Thyroid gland (tissue), 4 donors: ENCODE results near the gene EXD3. TPM values are rescaled to one million over a fixed set of nuclear protein-coding genes. Genes with fewer than 3 reads are reported as not detected.

ENCODE experiments used
- DNase-seq, 2 donors: peaks; one replicate each; pipeline ENCODE4 v3.0.0-alpha.2; 2019
- H3K27ac ChIP-seq, 3 donors: fragments of 200-600 bp; sonication (generic); 1 replicate in 2 of 3; 2 replicates in 1 of 3; pipeline ENCODE4 v1.5.1; 2016 to 2019; ENCODE audit warnings: mild to moderate bottlenecking in 1 of 3, moderate library complexity in 1 of 3
- H3K27me3 ChIP-seq: fragments of 200-600 bp; sonication (generic); one replicate; pipeline ENCODE4 v1.5.1; 2019
- H3K36me3 ChIP-seq, 2 donors: fragments of 200-600 bp; sonication (generic); one replicate each; pipeline ENCODE4 v1.5.1; 2016 to 2019
- H3K4me1 ChIP-seq, 2 donors: fragments of 200-600 bp; sonication (generic); one replicate each; pipeline ENCODE4 v1.5.1; 2017 to 2019
- H3K4me3 ChIP-seq, 3 donors: fragments of 200-600 bp; sonication (generic); replicated peaks in 1 of 3; 1 replicate in 2 of 3; 2 replicates in 1 of 3; pipeline ENCODE4 v1.5.1; 2016; ENCODE audit warnings: mild to moderate bottlenecking in 1 of 3
- H3K9me3 ChIP-seq: fragments of 200-600 bp; sonication (generic); one replicate; pipeline ENCODE4 v1.5.1; 2017
- CTCF ChIP-seq, 6 experiments: fragments of 200-600 bp in 3 of 6; fragments of 450-650 bp in 3 of 6; sonication (generic) in 3 of 6; IDR thresholded peaks; one replicate each; pipeline ENCODE4 v1.5.1; 2016 to 2019; ENCODE audit warnings: antibody characterized with exemption in 6 of 6, mild to moderate bottlenecking in 2 of 6, inconsistent platforms in 1 of 6, moderate library complexity in 1 of 6
- POLR2A ChIP-seq, 2 donors: fragments of 450-650 bp; IDR thresholded peaks; one replicate each; pipeline ENCODE4 v1.6.1; 2017; ENCODE audit warnings: antibody characterized with exemption in 2 of 2, mild to moderate bottlenecking in 2 of 2, moderate library complexity in 1 of 2
- WGBS, 2 donors: methylation state at CpG; one replicate each; pipeline ENCODE4 v1.1.5; 2017; 5-methylcytosine and 5-hydroxymethylcytosine counted together
- intact Hi-C: fragments of 100-400 bp; cut with DNase I; formaldehyde crosslinking; loops from one replicate; pipeline ENCODE4 v1.15.1; 2023
- total RNA-seq, 4 donors: library from RNA; depleted of rRNA; stranded (reverse); fragments of >200 nt; gene quantifications; one replicate each; pipeline ENCODE4 v1.2.3, GENCODE V29; 2016

The EXD3 gene
- total RNA-seq, 4 donors from 2014 or later, result 13.0 to 32.0 (median 26.6) TPM

DNA sequence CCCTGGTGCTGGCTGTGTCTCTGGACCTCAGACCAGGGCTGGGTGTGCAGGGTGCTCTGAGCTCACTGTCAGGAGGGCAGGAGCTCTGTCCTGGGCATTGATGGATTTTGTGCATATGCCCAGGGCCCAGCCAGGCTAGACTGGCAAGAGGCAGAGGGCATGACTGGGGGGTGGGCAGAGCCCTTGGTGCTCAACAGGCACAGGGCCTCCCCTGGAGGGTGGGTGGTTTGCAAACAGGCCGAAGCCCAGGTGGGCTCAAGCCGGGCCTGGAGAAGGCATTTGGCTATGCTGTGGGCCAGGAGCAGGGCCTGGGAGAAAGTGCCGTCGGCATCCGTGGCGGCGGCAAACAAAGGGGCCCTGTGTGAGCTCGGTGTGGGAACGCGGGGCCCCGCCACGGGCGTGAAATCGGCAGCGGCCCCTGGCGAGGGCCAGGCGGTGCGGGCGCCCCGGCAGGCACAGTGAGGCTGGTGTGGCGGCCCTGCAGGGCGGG lies 119.0 kb downstream of the EXD3 start:
- Histone ChIP-seq H3K36me3 (no peaks in the 10 kb centered on the region), H3K4me1 (peaks cover 41 to 60% of the 10 kb centered on the region in 2 donors), H3K4me3 (no peak overlapping the region), H3K9me3 (no peaks in the 10 kb centered on the region), H3K27ac (peak overlapping the region in 1 of 3 donors; percentile 71), H3K27me3 (no peaks in the 10 kb centered on the region)
- 85 to 100% methylated on average over 2 to 21 of the region's 22 CpGs for WGBS, 2 donors
- intact Hi-C loops, result no loop called here
- TF ChIP-seq CTCF (IDR thresholded peaks at IDR 0.05) (no peak), POLR2A (IDR thresholded peaks at IDR 0.05) (no peak)
- no peak for DNase-seq

GRCh38 chr9:137303151-137303892 lies 119.6 kb downstream of the EXD3 start:
- intact Hi-C loops, result no loop called here
- H3K36me3 ChIP-seq, result no peaks in the 10 kb centered on the region
- H3K4me1 ChIP-seq, result peaks cover 41 to 60% of the 10 kb centered on the region in 2 donors
- WGBS, 2 donors, result 75 to 79% methylated on average over 14 to 20 of the region's 23 CpGs
- peak overlapping the region in 2 of 3 donors; percentile 61 to 71 for H3K27ac ChIP-seq
- TF ChIP-seq POLR2A (IDR thresholded peaks at IDR 0.05) (no peak), CTCF (IDR thresholded peaks at IDR 0.05) (no peak)
- H3K27me3 ChIP-seq, result no peaks in the 10 kb centered on the region
- H3K9me3 ChIP-seq, result no peaks in the 10 kb centered on the region
- DNase-seq, result no peak
- no peak overlapping the region for H3K4me3 ChIP-seq

GRCh38 chr9:137302449-137303150 lies 120.4 kb downstream of the EXD3 start:
- TF ChIP-seq POLR2A (IDR thresholded peaks at IDR 0.05) (no peak), CTCF (IDR thresholded peaks at IDR 0.05) (peak in 5 of 6 experiments; percentile 11 to 72 (median 49))
- intact Hi-C loops, result no loop called here
- no peaks in the 10 kb centered on the region for H3K36me3 ChIP-seq
- peak in 1 of 2 donors; percentile 72 for DNase-seq
- H3K4me1 ChIP-seq, result peaks cover 41 to 59% of the 10 kb centered on the region in 2 donors
- peak overlapping the region in 2 of 3 donors; percentile 61 to 71 for H3K27ac ChIP-seq
- peak overlapping the region in 1 of 3 donors; percentile 46 for H3K4me3 ChIP-seq
- no peaks in the 10 kb centered on the region for H3K9me3 ChIP-seq
- 11 to 39% methylated on average over 4 to 8 of the region's 78 CpGs for WGBS, 2 donors
- no peaks in the 10 kb centered on the region for H3K27me3 ChIP-seq

DNA sequence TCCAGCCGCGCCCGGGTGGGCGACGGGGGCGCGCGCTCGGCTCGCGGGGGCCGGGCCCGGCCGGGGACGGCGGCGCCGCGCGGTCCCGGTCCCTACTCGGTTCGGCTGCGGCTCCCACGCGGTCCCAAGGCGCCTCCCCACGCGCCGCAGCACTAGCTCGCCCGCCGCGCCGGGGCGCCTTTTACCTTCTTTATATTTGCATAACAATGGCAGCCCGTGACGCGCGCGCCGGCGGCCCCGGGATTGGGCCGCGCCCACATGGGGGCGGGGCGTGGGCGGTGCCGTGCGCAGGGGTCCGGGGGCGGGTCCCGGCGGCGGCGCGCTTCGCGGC lies 120.9 kb downstream of the EXD3 start, which contains the start of gene NRARP:
TSS of gene NRARP (minus strand) at position 154 of the 331 bp plus-strand sequence. CDS start 343 bp downstream, outside the sequence.
- WGBS, 2 donors, result 0% methylated on average over 7 of the region's 60 CpGs; no CpG with 5 or more reads in 1 of the 2 donors
- intact Hi-C loops, result no loop called here
- Histone ChIP-seq H3K27me3 (no peaks in the 10 kb centered on the region), H3K36me3 (no peaks in the 10 kb centered on the region), H3K27ac (peak within 1 kb of the TSS in 2 of 3 donors; percentile 61 to 71), H3K4me1 (peaks cover 35 to 58% of the 10 kb centered on the region in 2 donors), H3K4me3 (peak within 1 kb of the TSS in 2 of 3 donors; percentile 5 to 46), H3K9me3 (no peaks in the 10 kb centered on the region)
- DNase-seq, result peak; percentile 90 to 91
- peak; percentile 44 to 85 for TF ChIP-seq POLR2A (IDR thresholded peaks at IDR 0.05)
- TF ChIP-seq CTCF (IDR thresholded peaks at IDR 0.05), result no peak
